CD4-positive, alpha-beta T cell treated with Interferon gamma for 1 hour (primary cell): Measurements from ENCODE around the gene MSRB3.

Experiments
- DNase-seq: peaks from one replicate; pipeline ENCODE4 v3.0.0-alpha.2; 2020

Gene MSRB3

DNA sequence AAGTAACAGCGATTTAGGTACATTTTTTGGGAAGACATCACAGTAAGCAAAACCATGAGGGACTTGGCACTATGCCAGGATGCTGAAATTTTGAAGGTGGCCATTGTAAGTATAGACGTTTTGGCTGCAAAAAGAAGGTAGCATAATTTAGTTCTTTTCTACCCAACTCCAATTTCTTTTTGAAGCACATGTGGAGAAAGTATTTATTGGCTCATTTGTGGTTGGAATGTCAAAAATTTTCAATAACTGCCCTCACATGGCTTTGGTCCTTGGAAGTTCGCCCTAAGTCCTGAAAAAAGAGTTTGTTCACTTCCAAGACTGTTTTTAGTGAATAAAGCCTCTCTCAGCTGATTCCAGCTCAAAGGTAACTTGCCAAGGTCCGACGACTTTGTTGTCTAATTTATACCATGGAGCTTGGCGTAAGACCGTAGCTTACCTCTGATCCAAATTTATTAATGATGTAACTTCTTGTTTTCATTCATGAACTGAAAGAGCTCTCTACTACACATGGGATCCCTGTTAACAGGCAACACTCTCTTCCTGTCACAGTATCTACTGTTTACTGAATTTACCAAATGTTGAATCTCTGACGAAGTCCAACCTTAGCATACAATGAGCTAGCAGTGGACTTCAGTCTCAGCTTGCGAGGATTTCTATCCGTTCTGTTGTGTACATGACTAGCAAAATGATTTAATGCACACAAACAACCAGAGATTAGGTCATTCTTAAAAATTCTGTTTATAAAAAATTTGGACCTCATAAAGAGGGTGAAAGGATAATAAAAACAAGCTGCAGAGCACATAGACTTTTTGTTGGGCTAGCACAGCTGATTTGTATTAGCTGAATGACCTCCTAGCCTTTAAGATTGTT, 49.0 kb downstream of the MSRB3 start:
- DNase-seq, result no peak

DNA sequence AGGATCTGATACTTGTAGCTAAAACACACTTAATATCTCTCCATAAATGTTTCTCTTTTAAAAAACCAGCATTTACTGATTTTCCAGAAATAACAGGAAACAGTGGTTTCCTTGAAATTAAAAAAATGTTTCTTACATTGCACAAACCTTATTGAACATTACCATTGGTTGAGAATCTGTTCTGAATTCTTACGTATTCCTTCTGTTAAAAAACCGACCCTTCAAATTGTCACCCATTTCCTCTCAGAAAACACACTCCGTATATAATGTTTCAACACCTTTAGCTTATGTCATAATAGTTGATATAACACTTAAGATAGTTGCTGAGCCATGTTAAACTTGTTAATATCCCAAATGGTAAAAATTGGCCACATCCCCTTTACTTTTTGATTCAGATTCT, 51.2 kb downstream of the MSRB3 start:
- DNase-seq, result no peak

DNA sequence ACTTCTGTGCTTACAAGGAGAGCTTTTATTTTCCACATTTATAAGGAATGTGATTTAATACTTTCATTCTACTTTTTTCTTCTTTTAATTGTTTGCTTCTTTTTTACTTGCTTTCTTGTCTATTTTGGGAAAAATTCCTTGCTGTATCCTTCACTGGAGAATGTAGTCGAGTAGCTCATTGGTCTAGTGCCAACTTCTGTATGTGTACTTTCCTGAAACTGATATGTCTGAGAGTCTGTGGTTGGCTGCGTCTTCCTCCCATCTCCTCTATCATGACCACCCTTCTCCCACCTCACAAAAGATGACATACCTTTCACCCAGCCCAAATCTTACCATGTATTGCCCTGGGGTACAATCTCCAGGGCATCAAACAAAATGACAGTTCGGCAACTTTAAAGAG, 51.8 kb downstream of the MSRB3 start:
- no peak for DNase-seq

DNA sequence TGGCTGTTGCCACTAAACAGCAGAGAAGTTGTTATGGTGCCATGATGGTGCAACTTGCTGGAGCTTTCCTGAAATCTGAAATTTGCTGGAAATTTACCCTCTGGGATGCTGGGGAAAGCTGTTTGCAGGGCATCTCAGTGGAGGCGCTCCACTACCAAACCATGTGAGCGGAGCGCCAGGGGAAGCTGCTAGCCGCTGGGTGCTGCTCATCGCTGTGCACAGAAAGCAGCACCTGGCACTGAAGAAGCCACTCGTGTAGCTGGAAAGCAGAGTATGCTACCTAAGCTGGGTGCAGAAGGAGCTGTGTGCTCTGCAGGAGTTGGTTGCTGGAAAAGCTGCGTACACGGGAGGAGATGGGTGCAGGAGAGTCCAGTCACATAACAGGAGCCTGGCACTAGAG, 53.0 kb downstream of the MSRB3 start:
- no peak for DNase-seq

DNA sequence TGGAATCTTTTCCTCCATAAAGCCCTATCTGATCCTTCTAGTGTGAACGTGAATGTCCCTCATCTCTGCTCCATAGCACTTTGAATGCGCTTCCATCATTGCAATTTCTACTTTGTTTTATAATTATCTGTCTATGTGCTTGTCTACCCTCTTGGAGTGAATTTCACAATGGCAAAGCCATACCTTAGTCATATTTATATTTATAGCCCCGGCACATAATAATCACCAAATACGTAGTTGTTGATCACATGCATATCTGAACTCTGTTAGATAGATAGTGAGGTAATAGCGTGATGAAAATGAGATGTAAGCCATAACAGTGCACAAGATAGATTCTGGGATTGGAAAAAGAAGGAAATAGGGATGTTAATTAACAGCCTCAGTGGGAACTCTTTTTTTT, 55.2 kb downstream of the MSRB3 start:
- DNase-seq, result no peak

DNA sequence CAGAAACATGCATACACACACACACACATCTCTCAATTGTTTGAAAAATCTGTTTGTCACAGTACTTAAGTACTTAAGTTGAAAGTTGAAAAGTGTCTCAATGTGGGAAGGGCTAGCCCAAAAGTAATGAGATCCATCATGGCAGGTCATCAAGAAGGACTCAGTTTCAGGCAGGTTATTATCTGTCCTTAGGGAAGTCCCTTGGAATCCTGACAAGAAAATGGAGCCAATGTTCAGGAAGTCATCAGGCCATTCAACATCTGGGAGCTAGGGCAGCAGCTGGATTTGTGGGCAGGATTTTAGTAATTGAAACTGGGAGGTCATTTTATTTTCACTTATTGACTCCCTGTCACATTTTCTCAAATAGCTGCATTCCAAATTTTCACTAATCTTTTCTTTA, 56.0 kb downstream of the MSRB3 start:
- DNase-seq, result no peak

DNA sequence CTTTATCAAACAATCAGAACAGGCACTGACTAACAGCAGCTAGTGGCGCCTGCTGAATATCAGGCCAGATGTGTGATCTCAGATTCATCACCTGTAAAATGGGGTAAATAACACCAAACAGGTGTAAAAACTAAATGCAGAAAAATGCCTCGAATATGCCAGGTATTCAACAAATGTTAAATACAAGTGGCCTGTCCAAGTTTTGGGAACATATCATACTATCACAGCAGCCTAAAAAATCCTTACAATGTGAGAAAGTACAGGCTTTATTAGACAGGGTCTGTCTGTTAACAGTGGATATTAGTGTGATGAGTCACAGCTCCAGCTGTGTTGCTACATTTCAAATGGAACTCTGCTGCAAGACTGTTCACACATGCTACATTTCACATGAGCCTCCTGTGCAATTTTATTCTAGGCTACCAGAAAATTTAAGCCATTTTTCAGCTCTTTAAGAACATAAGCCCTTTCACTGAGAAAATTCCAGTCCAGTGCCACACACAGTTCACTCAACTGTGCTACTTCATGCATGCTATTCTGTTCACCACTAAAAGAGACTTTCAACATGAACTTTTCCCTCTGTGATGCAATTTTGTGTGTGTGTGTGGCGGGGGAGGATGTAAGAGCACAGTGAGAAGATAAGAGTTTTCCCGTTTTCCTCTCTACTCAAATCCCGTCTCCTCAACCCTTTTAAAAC, 56.7 kb downstream of the MSRB3 start:
- no peak for DNase-seq

DNA sequence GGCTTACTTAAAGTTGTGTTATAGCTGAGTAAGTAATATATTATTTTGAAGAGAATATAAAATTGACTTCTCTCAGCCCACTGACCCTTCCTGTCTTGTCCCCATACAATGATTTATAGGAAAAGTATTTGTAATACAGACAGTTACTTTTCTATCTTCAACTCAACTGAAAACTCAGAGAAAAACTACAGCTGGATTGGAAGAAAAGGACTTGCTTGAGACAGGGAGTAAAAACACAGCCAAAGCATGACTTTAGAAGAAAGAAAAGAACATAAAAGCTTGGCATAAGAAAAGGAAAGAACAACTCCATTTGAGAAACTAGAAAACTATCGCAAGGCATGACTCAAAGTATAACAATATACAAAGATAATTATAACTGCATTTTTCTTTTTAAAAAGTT, 57.5 kb downstream of the MSRB3 start:
- DNase-seq, result no peak

DNA sequence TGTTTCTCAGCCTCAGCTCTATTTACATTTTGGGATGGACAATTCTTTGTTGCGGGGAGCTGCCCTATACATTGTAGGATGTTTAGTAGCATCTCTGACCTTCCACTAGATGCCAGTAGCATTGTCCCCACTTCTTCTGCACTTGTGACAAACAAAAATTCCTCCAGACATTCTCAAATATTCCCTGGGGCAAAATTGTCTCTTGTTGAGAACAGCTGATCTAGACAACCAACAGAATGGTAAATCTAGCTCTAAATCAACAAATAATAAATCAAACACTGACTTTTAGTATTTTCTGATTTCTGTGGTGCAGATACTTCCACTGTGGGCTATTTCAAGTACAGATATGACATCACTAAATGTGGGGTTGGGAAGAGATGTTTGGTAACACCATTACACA, 60.7 kb downstream of the MSRB3 start:
- no peak for DNase-seq

DNA sequence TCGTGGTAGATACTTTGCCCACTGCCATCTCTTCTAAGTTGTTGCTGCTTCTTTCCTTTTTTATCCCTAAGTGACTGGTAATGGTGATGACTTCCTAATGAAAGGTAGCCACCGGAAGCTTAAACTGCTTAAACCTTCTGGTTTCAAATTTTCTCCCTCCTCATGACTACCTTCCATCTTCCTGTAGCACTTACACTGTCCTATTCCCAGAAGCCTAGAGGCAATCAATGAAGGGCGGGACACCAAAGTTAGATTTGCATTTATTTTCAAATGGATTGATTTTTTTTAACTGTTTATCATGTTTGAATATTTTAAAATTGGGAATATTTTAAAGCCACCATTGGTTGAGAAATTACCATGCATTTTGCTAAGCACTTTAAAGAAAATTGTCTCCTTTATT, 64.7 kb downstream of the MSRB3 start:
- no peak for DNase-seq

DNA sequence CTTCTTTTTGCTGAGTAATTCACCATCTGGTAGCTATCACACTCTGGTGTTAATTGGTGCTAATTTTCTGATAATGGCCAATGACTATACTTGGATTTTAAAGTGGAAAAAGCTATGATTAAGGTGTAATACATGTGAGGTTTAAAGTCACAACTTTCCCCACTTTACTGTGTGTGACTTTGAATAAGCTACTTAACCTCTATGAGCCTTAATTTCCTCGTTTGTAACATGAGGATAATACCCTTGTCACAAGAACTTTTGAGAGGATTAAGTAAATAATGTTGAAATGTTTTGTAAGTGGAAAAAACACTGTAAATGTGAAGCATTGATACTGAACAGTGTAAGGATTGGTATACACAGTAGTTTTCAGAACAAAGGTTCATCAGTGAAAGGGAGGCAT, 65.3 kb downstream of the MSRB3 start:
- DNase-seq, result no peak

DNA sequence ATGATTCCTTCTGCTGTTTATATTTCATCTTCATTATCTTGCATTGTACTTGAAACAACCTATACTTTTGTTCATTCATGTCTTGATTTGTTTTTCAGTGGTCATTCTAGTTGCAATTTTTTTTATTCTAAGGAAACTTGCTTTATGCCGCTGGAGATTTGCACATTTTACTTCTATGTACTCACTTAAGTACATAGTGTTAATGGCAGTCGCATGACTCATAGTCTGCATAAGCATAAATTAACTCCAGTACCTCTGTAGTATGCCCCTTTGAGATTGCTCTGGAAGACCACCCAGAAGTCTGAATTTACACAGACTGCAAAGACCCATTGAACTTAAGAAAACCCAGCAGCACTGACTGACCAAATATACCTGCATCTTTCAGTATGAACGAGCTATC, 77.0 kb downstream of the MSRB3 start:
- DNase-seq, result no peak

DNA sequence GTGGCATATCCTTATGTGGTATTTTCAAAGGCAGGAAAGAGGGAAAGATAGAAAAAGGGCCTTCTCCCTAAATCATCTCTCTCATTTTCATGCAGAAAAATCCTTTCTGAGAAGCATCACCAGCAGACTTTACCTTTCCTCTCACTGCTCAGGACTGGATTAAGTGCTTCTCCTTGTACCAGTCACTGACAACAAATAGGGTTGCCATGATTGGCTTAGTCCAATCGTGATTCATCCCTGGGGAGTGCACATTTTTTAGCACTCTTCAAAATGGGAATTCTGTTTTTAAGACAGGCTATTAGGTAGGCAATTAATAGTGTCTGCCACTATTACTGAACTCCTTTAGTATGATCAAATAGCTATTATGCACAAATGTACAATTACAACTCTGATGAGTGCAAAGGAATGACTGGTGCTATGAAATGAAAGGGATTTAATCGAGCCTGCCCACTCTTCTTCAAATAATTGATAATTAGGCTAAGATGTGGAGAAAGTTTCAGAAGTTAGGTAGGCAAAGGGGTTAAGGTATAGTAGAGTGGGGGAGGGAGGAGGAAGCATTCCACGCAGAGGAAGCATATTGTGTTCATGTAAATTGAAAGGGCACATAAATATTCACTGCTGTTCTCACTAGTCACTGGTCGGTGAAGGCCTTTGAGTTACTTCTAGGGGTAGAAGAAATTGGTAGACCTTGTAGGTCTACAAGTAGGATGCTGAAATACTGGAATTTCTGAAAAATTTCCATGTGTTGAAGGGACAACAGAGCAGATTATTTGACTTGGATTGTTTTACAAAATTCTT, 84.0 kb downstream of the MSRB3 start:
- no peak for DNase-seq

DNA sequence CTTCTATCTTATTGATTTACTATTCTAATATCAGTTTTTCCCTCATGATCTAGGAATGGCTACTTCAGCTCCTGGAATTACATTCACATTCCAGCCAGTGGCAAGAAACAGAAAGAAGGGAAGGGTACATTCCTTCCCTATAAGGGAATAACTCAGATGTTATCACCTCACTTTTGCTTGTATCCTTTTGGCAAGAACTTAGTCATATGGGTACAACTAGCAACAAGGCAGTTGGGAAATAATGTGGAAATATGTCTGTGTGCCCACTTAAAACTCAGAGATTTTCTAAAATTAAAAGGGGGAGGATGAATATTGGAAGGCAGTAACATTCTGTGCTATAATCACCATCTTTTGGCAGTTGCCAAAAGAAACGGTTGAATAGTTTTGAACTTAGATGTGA, 85.6 kb downstream of the MSRB3 start:
- no peak for DNase-seq

DNA sequence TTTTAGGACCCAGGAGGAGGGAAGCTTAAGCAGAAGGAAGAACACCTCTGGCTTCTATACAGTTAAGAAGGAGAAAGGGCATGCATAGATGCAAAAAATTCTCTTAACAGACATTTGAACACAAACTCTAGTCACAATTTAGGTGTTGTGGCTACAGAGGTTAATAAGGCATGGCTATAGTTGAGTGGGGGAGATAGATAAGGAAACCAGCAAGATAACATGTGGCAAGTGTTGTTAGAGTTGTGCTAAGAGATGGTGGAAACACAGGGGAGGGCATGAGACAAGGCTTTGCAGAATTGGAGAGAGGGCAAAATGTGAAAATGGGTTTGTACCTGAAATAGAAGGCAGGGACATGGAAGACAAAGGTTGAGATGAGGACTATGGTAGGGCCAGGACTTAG, 88.9 kb downstream of the MSRB3 start:
- no peak for DNase-seq

DNA sequence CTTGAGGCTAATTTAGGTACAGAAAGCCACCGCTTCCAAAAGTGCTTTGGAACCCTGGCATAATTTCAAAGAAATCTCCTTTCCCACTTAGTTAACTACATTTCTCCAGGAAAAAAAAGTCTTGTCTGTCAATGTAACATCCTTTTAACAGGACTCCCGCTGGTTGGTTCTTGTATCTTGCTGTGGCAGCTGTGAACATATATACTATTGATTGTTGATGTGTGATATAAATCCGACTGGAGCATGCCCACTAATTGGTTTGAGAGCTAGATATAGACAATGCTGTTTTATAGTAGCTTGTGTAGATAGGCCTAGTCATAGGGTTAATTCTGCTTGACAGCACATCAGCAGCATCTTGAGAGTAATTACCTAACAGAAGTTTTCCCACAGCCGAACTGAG, 89.6 kb downstream of the MSRB3 start:
- no peak for DNase-seq

DNA sequence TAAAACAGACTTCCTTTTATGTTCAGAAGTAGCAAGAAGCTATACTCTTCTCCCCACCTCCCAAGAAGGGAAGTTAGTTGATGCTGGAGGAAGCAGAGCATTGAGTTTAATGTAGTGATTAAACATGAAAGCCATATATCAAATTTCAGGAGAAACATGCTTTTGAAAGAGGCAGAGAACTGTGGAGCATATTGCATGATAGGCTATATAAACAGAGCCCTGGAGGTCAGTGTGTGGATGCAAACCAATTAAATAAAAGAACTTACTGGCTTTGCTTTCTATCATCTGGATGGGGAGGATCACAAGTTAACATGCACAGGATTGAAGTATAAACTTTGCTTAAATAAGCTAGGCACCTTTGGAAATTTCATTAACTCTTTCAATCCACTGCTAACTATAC, 94.1 kb downstream of the MSRB3 start:
- DNase-seq, result no peak

DNA sequence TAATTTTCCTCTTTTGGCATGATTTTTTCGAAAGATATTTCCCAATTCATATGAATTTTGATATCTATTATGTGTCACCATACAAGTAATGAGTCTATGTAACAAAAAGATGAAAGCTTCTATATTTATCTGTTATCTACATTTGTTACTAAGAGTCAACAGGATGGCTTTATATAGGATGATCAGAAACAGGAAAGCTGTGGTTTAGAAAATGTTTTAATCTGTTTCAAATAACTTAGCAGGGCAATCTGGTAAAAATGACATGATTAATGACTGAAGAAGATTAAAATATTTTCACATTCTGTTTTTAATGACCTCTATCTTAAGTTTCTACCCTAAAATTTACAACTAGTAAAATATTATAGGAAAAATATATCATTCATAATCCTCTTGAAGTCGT, 105.8 kb downstream of the MSRB3 start:
- DNase-seq, result no peak

DNA sequence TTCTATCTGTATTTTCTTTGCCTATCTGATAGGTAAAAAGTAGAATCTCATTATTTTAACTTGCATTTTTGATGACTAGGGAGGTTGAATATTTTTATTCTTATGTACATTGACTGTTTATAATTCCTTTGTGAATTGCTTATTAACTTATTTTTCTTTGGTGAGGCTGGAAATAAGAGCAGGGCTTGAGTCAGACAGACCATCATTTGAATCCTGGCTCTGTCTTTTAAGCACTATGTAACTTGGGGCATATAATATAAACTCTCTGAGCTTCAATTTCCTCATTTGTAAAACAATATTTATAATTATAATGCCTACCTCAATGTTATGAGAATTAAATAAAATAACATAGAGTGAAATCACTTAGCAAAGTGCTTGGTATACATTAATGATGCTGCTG, 108.9 kb downstream of the MSRB3 start:
- no peak for DNase-seq

DNA sequence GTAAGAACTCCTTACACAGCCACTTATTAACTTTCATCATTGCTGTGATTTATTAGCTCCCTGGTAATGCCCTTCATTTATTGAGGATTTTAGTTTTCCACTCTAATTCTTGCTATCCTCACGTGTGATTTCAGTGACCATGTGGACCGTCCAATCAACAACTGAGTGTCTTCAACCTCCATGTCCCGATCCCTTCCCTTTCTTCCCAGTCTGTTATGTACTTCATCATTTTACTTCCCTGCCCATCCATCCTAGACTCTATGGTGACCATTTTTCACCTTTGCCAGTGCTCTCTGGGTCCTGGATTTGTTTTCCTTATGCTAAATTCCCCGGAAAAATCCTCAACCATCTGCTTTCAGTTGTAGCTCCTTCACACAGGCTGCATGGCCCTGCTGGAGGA, 111.0 kb downstream of the MSRB3 start:
- no peak for DNase-seq

DNA sequence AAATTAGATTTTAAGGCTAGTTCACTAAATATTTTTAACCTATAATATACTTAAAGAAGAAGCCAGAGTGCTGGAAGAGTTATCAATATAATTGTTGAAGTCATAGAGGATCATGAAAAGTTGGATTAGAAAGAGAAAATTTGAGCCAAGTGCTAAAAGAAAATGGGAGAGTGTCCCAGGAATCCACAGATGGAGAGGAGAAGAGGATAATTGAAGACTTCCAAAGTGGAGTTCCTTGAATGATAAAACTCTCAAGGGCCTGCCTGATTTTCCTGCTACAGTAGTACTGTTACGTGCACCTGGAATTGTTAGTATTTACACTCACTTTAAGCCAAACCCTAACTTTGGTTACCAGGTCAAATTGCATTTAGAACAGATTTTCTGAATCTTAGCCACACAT, 113.2 kb downstream of the MSRB3 start:
- no peak for DNase-seq

DNA sequence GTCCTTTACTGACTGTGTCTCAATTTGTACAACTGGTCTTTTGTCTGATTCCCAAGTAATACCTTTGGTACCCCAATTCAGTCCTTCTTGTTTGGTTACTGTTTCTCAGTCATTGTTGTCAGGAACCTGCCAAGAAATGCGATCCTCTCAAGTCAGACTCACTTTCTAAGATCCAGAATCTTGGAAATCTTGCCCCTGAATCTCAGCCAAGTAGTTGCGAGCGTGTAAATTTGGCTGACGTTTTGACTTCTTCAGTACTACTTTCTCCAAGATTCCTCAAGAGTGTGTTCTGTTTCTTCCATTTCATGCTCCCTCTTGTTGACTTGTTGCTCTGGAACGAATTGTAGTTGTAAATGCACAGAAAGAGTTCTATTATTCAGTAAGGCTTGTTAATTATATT, 114.0 kb downstream of the MSRB3 start:
- no peak for DNase-seq

DNA sequence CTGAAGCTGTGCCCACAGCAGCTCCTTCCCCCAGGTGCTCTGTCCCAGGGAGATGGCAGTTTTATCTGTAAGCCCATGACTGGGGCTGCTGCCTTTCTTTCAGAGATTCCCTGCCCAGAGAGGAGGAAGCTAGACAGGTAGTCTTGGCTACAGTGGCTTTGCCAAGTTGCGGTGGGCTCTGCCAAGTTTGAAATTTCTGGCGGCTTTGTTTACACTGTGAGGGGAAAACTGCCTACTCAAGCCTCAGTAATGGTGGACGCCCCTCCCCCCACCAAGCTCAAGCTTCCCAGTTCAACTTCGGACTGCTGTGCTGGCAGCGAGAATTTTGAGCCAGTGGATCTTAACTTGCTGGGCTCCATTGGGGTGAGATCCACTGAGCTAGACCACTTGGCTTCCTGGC, 124.7 kb downstream of the MSRB3 start:
- DNase-seq, result no peak
